Vagina (tissue), 2 donors: Measurements from ENCODE around the gene C16orf74. TPM values are rescaled to one million over a fixed set of nuclear protein-coding genes. Genes with fewer than 3 reads are reported as not detected.

ENCODE experiments used
- DNase-seq, 2 donors: peaks; one replicate each; pipeline ENCODE4 v3.0.0-alpha.2; 2017; ENCODE audit errors: extremely low spot score in 2 of 2
- H3K27ac ChIP-seq: fragments of 200-600 bp; sonication (generic); one replicate; pipeline ENCODE4 v1.5.1; 2019
- H3K27me3 ChIP-seq: fragments of 200-600 bp; sonication (generic); one replicate; pipeline ENCODE4 v1.5.1; 2019
- H3K36me3 ChIP-seq, 2 donors: fragments of 200-600 bp; sonication (generic); one replicate each; pipeline ENCODE4 v1.5.1; 2017 to 2019
- H3K4me1 ChIP-seq: fragments of 200-600 bp; sonication (generic); one replicate; pipeline ENCODE4 v1.5.1; 2019
- H3K4me3 ChIP-seq, 2 donors: fragments of 200-600 bp; sonication (generic); 1 replicate in 1 of 2; 2 replicates in 1 of 2; pipeline ENCODE4 v1.5.1; 2016 to 2019
- H3K9me3 ChIP-seq: fragments of 200-600 bp; sonication (generic); one replicate; pipeline ENCODE4 v1.5.1; 2019
- POLR2A ChIP-seq, 2 donors: fragments of 450-650 bp; IDR thresholded peaks; one replicate each; pipeline ENCODE4 v1.6.1; 2017; ENCODE audit warnings: antibody characterized with exemption in 2 of 2, mild to moderate bottlenecking in 2 of 2, moderate library complexity in 2 of 2
- POLR2AphosphoS5 ChIP-seq, 2 donors: sonication (generic); formaldehyde crosslinking; IDR thresholded peaks; one replicate each; pipeline ENCODE4 v1.9.0; 2017; ENCODE audit warnings: antibody characterized with exemption in 2 of 2, mild to moderate bottlenecking in 2 of 2, low read depth in 1 of 2; ENCODE audit not compliant: insufficient read depth in 1 of 2
- intact Hi-C: fragments of 100-400 bp; cut with DNase I; formaldehyde crosslinking; loops from one replicate; pipeline ENCODE4 v1.15.1; 2023
- total RNA-seq: library from RNA; depleted of rRNA; stranded (reverse); fragments of >200 nt; gene quantifications from one replicate; pipeline ENCODE4 v1.2.3, GENCODE V29; 2016
- TF ChIP-seq, protein P1 (sequence below), 3 experiments: fragments of 450-650 bp in 2 of 3; fragments of 200-600 bp in 1 of 3; sonication (generic) in 1 of 3; IDR thresholded peaks; one replicate each; pipeline ENCODE4 v1.5.1; 2017 to 2019; ENCODE audit warnings: antibody characterized with exemption in 3 of 3, mild to moderate bottlenecking in 2 of 3, moderate library complexity in 2 of 3

The C16orf74 gene
- total RNA-seq, 1 donor from 2014 or later, result 18.2 TPM

DNA sequence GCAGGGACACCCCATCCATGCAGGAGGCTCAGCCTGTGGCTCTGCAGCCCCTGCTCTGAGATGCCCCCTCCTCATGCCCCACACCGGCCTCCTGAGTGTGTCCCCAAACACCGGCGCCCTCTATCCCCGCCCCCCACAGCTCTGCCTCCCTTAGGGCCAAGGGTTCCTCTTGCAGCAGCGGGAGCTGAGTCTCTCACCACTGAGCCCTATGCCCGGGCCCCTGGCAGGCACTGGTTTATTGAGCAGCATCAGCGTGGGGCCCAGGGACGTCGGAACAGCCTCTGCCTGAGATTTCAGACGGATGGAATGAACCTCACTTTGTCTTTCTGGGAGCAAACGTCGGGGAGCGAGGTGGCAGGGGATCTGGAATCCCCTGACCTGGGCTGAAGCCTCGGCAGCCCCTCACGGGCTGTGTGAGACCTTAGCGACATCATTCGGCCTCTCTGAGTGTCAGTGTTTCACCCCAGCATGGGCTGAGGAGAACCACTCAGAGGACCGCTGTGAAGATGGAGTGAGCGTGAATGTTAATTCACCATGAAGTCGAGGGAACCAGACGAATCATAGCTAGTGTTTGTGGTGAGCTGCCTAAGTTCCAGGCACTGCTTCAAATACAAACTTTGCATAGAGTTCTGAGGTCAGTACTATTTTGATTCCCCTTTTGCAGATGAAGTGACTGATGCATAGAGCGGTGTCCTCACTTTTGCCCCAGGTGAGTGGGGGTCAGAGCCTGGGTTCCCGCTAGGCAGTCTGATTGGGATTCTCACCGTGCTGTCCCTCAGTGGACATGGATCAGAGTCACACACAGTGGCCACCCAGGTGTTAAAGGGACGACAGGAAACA, 5.3 kb upstream of the C16orf74 start:
- peaks cover 25% of the 10 kb centered on the region for H3K4me1 ChIP-seq
- TF ChIP-seq POLR2AphosphoS5 (IDR thresholded peaks at IDR 0.05; ENCODE audit: insufficient read depth in 1 of 2, low read depth in 1 of 2), result no peak
- TF ChIP-seq, protein P1, sequence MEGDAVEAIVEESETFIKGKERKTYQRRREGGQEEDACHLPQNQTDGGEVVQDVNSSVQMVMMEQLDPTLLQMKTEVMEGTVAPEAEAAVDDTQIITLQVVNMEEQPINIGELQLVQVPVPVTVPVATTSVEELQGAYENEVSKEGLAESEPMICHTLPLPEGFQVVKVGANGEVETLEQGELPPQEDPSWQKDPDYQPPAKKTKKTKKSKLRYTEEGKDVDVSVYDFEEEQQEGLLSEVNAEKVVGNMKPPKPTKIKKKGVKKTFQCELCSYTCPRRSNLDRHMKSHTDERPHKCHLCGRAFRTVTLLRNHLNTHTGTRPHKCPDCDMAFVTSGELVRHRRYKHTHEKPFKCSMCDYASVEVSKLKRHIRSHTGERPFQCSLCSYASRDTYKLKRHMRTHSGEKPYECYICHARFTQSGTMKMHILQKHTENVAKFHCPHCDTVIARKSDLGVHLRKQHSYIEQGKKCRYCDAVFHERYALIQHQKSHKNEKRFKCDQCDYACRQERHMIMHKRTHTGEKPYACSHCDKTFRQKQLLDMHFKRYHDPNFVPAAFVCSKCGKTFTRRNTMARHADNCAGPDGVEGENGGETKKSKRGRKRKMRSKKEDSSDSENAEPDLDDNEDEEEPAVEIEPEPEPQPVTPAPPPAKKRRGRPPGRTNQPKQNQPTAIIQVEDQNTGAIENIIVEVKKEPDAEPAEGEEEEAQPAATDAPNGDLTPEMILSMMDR (IDR thresholded peaks at IDR 0.05), result no peak
- no peak for TF ChIP-seq POLR2A (IDR thresholded peaks at IDR 0.05)
- intact Hi-C loops, result no loop called here
- no peak overlapping the region for H3K27ac ChIP-seq
- no peak overlapping the region for H3K4me3 ChIP-seq
- no peaks in the 10 kb centered on the region for H3K36me3 ChIP-seq
- no peak for DNase-seq
- H3K9me3 ChIP-seq, result no peaks in the 10 kb centered on the region
- H3K27me3 ChIP-seq, result no peaks in the 10 kb centered on the region

DNA sequence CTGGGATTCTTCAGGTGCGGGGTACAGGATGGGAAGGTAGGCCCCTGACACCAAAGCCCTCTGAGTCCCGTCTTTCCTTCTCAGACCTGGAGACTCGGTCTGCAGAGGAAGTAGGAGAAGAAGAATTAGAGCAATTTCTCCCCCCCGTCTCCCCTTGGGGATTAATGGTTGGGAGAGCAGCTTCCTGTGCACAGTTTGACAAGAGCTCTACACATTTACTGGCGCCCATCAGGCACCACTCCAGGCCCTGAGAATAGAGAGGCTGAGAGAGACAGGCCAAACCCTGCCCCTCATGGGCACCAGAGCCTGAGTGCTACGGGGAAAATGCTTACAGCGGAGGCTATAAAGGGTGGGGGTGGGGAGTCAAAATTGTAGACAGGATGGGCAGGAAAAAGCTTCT, 3.5 kb upstream of the C16orf74 start:
- Histone ChIP-seq H3K36me3 (no peaks in the 10 kb centered on the region), H3K27me3 (no peaks in the 10 kb centered on the region), H3K9me3 (no peaks in the 10 kb centered on the region), H3K4me3 (no peak overlapping the region), H3K27ac (no peak overlapping the region), H3K4me1 (peaks cover 38% of the 10 kb centered on the region)
- intact Hi-C loops, result no loop called here
- TF ChIP-seq, protein P1 (IDR thresholded peaks at IDR 0.05), result no peak
- no peak for TF ChIP-seq POLR2A (IDR thresholded peaks at IDR 0.05)
- no peak for TF ChIP-seq POLR2AphosphoS5 (IDR thresholded peaks at IDR 0.05; ENCODE audit: insufficient read depth in 1 of 2, low read depth in 1 of 2)
- no peak for DNase-seq

DNA sequence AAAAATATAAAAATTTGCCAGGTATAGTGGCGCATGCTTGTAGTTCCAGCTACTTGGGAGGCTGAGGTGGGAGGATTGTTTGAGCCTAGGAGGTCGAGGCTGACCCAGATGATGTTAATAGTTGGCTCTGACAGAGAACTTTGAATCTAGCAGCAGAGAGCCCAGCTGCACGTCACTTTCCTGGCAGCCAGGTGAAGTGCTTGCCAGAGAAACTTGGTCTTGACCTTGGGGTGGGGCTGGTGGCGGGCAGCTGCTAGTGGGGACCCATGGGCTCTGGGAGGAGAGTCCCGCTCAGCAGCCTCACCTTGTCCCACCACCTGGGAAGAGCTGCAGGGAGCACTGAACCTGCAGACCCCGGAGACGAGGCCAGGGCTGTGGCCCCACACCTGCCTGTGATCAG, 3.1 kb upstream of the C16orf74 start:
- DNase-seq, result no peak
- TF ChIP-seq, protein P1 (IDR thresholded peaks at IDR 0.05), result no peak
- H3K4me1 ChIP-seq, result peaks cover 41% of the 10 kb centered on the region
- H3K4me3 ChIP-seq, result no peak overlapping the region
- intact Hi-C loops, result no loop called here
- no peak overlapping the region for H3K27ac ChIP-seq
- no peaks in the 10 kb centered on the region for H3K36me3 ChIP-seq
- no peaks in the 10 kb centered on the region for H3K27me3 ChIP-seq
- H3K9me3 ChIP-seq, result no peaks in the 10 kb centered on the region

DNA sequence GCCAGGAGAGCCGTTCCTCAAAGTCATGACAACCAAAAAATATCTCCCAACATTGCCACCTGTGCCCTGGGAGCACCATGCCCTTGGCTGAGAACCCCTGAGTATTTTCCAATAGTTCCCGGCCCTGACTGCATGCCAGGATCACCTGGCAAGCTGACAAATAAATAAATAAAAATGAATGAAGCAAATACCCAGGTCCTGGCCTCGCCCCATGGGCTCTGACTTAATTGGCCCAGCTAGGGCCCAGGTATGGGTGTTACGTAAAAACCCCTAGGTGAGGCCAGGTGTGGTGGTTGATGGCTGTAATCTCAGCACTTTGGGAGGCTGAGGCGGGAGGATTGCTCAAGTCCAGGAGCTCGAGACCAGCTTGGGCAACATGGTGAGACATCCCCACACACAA, 2.7 kb upstream of the C16orf74 start:
- Histone ChIP-seq H3K4me1 (peaks cover 41% of the 10 kb centered on the region), H3K4me3 (no peak overlapping the region), H3K27me3 (no peaks in the 10 kb centered on the region), H3K36me3 (no peaks in the 10 kb centered on the region), H3K27ac (no peak overlapping the region), H3K9me3 (no peaks in the 10 kb centered on the region)
- intact Hi-C loops, result no loop called here
- no peak for DNase-seq
- TF ChIP-seq, protein P1 (IDR thresholded peaks at IDR 0.05), result no peak
- TF ChIP-seq POLR2AphosphoS5 (IDR thresholded peaks at IDR 0.05; ENCODE audit: insufficient read depth in 1 of 2, low read depth in 1 of 2), result no peak
- TF ChIP-seq POLR2A (IDR thresholded peaks at IDR 0.05), result no peak
